Inflammatory macrophage (primary cell): Measurements from ENCODE around the gene RNF126.
"Not testable (repeated sequence)": the region's sequence is repeated elsewhere in the genome, so short reads cannot be mapped to it uniquely, and the experiment has no call there.

Experiments used
- DNase-seq, 2 donors: peaks; one replicate each; pipeline ENCODE4 v3.0.0-alpha.2; 2020 to 2022

Gene RNF126

GRCh38 chr19:626566-626965 lies 36.4 kb downstream of the RNF126 start:
- DNase-seq: not testable (repeated sequence)

- DNase-seq: no peak
Measured at GRCh38 chr19:625257-625656, 37.8 kb downstream of the RNF126 start.

GRCh38 chr19:624433-625109 lies 38.4 kb downstream of the RNF126 start:
- DNase-seq: no peak

DNA sequence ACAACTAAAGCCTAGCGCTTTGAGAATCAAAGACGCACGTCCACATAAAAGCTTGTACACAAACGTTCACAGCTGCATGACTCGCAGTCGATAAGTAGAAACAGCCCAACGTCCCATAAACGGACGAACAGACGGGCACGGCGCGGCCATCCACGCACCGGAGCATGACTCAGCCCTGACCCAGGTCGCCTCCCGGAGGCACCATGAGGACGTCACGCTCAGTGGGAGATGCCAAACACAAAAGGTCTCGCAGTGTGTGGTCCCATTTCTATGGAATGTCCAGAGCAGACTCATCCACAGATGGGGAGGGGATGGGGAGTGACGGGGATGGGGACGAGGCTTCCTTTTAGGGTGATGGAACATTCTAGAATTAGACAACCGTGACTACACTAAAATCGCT lies 39.0 kb downstream of the RNF126 start:
- no peak for DNase-seq

DNA sequence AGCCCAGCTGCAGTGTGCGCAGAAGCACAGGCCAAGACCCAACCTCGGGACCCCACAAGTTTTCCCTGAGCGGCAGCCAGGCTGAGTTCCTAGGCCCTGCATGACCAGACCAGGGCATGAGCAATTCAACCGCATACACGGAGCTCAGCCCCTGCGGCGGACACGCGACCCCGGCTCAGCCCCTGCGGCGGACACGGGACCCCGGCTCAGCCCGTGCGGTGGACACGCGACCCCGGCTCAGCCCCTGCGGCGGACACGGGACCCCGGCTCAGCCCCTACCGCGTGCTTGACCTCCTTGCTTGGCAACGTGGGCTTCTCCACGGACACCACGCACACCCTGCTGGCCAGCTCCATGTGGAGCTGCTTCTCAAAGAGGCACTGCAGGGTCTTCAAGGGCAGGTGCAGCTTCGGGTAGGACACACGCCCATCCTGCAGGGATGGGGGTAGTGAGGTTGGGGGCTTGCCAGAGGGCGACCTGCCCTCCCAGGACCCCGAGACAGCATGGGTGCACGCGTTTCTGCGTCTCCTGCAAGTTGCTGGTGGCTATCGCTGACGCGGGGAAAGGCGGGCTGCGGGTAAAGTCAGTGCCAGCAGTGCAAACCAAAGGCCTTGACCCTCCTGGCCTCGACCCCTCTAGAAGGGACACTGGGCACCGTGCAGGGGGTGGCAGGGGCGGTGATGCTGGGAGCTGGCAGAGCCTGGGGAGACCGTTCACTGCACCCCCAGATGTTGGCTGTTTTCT lies 39.7 kb downstream of the RNF126 start:
- DNase-seq: no peak

- no peak for DNase-seq
Measured at GRCh38 chr19:622666-623065, 40.3 kb downstream of the RNF126 start.

DNA sequence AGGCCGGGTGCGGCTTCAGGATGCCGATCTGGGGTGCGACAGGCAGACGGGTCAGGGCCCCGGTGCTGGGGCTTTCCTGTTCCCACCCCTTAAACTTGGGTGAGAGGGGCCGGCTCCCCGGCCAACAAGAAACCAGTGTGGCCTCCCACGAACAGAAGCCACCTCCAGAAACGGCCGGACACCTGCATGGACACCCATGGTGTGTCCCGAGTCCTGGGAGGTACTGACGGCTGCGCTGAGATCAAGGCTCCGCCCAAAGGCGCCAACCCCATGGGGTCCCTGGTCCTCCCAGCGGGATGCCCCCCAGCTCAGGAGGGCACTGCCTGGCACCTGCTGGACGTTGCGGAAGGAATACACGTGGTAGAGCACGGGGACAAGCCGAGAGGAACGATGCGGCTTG lies 41.2 kb downstream of the RNF126 start:
- DNase-seq: no peak

- DNase-seq: not testable (repeated sequence)
Measured at GRCh38 chr19:621191-621590, 41.8 kb downstream of the RNF126 start.

DNA sequence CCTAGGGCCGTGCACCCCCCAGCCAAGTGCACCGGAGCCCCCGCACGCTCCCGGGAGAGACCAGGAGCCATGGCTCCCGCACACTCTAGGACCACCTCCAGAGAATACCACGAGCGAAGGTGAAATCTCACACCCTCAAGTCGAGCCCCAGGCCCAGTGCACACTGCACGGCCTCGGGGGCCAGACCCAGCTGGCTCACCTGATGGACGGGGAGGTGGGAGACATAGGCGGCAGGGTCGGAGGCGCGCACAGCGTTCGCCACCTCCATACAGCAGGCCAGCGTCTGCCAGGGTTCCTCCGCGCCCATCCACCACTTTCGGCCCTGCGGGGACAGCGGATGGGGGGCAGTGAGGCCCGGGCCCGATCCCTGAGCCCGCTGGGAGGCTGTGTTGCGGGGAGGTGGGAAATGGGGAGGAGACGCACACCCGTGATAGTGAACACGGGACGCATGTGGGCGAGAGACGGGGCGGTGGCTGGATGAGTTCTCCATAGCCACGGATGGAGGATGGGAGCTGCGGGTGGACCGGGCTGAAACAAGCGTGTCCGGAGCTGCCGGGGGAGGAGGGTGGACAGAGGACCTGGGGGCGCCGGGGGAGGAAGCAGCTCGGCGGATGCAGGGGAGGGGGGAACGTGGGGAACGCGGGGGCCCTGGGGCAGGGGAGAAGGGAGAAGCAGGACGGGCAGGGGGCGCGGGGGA lies 42.7 kb downstream of the RNF126 start:
- no peak for DNase-seq

- DNase-seq: no peak
Measured at GRCh38 chr19:619286-620002, 43.6 kb downstream of the RNF126 start.

DNA sequence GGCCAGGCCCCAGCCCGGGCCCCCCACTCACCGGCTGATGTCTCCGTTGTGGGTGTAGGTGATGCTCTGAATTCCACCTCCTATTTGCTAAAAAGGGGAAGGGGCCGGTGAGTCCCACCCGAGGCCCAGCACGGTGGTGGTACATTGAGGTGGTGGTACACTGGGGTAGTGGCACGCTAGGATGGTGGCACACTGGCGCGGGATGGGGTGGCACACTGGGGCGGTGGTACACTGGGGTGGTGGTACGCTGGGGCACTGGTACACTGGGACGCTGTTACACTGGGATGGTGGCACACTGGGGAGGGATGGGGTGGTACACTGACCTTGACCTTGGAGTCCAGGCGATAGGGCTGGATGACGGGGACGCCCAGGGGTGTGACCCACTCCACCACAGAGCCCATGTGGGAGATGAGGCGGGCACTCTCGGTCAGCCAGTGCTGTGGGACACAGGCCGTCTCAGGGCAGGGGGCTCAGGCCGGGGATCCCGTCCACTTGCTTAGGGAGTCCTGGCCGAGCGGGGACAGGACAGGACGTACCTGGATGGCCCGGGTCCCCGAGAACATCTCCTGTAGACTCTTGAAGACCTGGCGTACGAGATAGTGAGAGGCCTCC lies 44.2 kb downstream of the RNF126 start:
- DNase-seq: no peak

- no peak for DNase-seq
Measured at GRCh38 chr19:618247-618619, 44.8 kb downstream of the RNF126 start.

DNA sequence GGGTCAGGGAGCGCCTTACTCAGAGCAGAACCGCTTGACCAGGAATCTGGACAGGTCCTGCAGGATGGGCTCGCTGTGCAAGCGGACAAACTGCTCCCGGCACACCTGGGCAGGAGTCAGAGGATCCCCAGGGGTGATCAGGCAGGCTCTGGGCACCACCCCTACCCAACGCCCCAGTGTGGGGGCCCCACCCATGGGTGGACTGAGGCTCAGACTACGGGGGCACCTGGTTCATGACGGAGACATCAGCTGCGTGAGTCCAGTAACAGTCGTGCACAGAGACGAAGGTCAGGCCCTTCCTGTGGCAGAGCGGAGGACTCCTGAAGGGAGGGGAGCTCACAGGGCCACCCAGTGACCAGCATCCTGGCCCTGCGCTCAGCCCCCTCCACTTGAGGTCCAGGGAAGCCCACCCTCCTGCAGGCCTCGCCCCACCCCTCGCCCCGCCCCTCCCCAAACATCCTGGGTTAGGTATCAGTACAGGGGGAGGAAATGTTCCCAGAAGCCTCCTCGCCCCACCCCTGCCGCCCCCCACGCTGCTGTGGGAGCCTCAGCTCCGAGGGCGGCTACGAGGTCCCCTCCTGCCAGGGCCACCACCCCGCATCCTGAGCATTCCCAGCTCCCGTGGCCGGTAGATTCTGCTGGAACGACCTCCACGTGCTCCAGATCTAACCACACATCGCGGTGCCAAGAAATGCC lies 45.3 kb downstream of the RNF126 start:
- DNase-seq: no peak

DNA sequence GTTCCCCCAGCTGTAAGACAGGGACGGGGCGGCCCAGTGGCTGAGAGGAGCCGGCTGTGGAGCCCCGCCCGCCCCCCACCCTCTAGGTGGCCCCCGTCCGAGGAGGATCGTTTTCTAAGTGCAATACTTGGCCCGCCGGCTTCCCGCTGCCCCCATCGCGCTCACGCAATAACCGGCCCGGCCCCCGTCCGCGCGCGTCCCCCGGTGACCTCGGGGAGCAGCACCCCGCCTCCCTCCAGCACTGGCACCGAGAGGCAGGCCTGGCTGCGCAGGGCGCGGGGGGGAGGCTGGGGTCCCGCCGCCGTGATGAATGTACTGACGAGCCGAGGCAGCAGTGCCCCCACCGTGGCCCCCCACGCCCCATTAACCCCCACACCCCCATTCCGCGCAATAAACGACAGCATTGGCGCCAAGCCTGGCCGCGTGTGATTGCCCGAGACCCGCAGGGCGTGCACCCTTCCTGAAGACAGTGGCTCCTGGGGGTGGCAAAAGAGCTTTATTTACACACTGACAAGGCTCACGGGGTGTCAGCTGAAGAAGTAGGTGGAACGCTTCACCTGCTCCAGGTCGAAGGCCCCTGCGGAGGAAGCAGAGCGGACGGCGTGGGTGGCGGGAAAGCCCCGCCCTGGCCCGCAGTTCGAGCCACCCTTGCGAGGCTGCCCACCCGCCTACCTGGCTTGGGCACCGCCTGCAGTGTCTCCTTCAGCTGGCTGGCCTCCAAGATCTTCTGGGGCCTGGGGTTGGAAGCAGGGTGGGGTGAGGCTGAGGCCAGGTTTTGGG lies 46.1 kb downstream of the RNF126 start:
- no peak for DNase-seq

GRCh38 chr19:616062-616700 lies 46.8 kb downstream of the RNF126 start:
- DNase-seq: no peak

DNA sequence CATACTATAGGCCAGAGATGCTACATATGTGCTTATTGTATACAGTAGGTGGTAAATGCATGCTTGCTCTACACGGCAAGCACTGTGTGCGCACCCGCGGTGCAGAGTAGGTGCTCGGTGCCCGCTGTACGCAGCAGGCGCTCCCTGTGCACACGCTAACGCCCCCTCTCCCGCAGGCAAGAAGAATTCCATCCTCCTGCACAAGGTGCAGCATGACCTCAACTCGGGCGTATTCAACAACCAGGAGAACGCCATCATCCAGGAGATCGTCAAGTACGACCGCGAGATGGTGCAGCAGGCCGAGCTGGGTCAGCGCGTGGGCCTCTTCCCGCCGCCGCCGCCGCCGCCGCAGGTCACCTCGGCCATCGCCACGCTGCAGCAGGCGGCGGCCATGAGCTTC lies 47.4 kb downstream of the RNF126 start:
- DNase-seq: peak; percentile 17 to 52

DNA sequence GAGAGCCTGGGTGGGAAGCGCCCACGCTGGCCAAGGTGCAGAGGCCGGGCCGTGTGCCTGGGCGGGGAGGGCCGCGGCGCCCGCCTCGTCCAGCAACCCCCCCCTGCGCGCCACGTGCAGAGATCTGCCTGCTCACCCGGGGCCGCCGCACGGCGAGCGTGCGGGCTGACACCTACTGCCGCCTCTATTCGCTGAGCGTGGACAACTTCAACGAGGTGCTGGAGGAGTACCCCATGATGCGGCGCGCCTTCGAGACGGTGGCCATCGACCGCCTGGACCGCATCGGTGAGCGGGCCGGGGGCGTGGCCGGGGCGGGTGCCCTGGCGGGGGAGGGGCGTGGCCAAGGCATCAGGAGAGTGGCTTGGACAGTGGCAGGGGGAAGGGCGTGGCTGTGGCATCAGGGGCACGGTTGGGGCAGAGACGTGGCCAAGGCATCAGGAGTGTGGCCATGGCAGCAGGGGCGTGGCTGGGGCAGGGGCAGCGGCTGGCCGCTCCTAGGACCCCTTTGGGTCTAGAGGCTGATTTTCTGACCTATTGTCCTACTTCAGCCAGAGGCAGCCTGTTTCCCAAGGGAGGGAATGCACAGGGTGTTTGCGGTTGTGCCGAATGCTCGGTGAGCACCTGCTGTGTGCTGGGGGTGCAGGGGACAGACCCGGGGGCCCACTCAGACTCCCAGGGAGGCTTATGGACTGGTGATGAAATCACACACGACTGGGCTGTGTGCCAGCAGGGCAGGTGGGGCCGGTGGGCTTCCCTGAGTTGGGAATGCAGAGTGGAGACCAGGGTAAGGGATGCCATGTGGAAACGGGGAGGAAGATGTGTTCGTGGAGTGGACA lies 49.1 kb downstream of the RNF126 start:
- DNase-seq: no peak

DNA sequence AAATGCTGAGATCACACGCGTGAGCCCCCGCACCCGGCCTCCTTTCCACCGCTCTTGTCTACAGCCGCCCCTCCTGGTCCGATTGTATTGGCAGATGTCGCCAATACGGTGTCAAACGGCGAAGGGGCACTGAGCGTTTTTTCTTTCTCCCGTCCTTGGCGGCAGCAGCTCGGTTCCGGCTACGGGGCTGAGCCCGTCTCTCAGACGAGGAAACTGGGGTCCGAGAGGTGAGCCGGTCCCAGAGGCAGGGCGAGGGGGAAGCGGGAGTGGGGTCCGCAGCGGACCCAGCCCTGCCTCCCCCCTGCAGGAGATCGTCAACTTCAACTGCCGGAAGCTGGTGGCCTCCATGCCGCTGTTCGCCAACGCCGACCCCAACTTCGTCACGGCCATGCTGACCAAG lies 50.1 kb downstream of the RNF126 start:
- DNase-seq: no peak

GRCh38 chr19:611481-611868 lies 51.5 kb downstream of the RNF126 start:
- DNase-seq: no peak
